GM18907 (cell line): ENCODE results near the gene COPB2.

ENCODE experiments used
- ATAC-seq: cut with Tn5 transposase; IDR thresholded peaks from one replicate; pipeline ENCODE4 v1.9.1; 2021; ENCODE audit warnings: mild to moderate bottlenecking, moderate library complexity; ENCODE audit not compliant: unreplicated experiment

Gene COPB2

GRCh38 chr3:139309880-139310279 lies 79.6 kb downstream of the COPB2 start:
- no peak for ATAC-seq

GRCh38 chr3:139309061-139309591 lies 80.3 kb downstream of the COPB2 start:
- ATAC-seq = no peak

- ATAC-seq = no peak
Observed at GRCh38 chr3:139308560-139308959, 80.9 kb downstream of the COPB2 start.

- no peak for ATAC-seq
Observed at GRCh38 chr3:139307601-139308555, 81.6 kb downstream of the COPB2 start.
